NCI-H1417 treated with DMSO at 0.1 percent for 48 hours (cell line): ENCODE data around the gene DRC1.
A peak's percentile ranks its signal among the peaks of the same experiment; 100 is the strongest.

Experiments used
- DNase-seq: peaks from one replicate; lab custom pipeline; 2025; lab: John Stamatoyannopoulos, UW

The DRC1 gene

DNA sequence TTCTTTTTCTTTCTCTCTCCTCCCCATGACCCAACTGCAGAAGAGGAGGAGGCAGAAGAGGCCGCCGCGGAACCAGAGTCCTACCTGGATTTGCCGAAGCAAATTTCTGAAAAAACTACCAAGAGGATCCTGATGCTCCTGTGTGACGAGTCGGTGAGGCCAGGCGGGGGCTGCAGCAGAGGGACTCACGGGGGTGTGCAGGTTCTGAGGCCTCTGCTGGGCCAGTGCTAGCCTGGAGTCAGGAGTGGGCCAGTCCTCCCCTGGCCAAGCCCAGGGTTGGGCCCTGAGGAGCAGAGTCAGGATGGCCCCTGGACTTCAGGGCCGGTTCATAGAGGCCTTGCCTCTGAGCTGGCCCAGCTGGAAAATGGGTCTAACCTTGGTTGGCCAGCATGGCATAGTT lies 46.9 kb downstream of the DRC1 start:
- no peak for DNase-seq

DNA sequence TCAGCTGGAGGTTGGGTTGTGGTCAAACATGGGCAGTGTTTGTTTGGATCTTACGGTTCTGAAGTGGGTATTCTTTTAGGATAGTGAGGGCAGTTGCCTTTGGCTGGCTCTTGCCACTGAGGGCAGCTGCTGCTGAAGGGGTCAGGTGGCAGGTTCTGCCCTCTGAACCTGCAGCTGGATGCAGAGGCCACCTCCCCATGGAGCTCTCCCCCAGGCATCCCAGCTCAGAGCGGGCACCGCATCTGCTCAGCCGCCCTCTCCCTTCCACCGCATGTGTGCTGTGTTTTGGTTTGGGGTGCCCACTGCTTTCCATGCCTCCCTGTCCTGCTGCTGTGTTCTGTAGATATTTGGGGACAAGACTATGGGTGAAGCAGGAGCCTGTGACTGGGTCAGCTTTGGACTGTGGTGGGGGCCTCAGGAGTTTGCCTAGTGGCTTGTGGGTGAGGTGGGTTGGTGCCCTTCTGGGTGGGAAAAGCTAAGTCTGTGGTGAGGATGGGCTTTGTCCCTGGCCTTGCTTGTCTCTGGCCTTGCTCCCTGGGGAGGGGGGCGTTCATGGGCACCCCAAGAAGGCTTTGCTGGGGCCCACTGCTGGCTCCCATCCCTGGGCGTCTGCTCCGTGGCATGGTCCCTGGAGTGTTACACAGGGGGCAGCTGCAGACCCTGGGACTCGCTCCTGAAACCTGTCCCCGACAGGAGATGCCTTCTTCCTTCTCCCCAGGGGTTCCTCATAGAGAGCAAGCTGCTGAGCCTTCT lies 47.7 kb downstream of the DRC1 start:
- no peak for DNase-seq

GRCh38 chr2:26450031-26450635 lies 48.4 kb downstream of the DRC1 start:
- DNase-seq = no peak

DNA sequence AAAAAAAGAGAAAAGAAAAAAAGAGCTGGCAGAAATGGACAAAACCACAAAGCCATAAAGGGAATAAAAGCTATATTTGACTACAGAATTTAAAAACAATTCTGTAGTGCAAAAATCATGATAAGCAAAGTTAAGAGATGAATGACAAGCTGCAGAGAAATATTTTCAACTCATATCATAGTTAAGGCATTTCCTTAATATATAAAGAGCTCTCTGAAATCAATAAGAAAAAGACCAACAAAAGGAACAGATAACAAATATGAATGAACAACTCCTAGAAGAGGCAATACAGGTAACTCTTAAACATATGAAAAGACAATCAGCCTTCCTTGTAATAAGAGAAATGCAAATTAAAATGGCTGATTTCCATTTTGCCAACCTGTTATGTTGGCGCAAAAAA lies 50.0 kb downstream of the DRC1 start:
- no peak for DNase-seq

DNA sequence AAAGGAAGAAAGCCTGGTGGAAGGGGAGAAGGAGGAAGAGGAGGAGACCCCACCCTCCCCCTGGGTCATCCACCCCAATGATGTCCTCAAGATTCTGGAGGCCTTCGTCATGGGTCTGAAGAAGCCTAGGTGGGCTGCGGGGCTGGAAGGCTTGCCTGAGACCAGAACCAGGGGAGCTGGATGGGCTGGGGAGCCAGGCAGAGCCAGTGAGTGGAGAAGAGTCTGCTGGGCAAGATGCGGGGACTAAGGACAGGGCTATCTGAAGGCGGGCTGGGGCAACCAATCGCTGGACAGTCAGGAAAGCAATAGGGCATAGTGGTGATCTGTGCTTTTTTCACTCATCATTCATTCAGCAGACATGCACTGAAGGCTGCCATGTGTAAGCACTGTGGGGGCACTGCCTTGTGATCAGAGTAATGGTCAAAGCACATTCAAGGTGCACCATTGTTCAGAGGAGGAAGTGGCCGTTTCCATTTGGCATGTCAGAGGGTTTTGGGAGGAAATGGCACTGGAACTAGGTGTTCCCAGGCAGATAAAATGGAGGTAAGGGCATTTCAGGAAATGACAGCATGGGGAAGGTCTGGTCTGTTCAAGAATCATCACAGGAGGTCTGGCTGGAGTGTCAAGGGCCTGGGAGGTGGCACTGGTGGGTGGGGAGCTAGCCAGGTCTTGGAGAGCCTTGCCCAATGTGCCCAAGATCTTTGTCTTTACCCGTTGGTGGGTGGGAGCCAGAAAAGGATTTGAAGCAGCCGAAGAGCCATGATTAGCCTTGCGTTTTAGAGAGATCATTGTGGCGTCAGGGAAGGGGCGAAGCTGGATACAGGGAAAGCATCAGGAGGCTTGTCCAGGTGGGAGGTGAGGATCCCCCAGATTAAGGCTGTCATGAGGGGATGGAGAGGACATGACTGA lies 52.0 kb downstream of the DRC1 start:
- DNase-seq = no peak

GRCh38 chr2:26454561-26455001 lies 52.9 kb downstream of the DRC1 start:
- DNase-seq = no peak

DNA sequence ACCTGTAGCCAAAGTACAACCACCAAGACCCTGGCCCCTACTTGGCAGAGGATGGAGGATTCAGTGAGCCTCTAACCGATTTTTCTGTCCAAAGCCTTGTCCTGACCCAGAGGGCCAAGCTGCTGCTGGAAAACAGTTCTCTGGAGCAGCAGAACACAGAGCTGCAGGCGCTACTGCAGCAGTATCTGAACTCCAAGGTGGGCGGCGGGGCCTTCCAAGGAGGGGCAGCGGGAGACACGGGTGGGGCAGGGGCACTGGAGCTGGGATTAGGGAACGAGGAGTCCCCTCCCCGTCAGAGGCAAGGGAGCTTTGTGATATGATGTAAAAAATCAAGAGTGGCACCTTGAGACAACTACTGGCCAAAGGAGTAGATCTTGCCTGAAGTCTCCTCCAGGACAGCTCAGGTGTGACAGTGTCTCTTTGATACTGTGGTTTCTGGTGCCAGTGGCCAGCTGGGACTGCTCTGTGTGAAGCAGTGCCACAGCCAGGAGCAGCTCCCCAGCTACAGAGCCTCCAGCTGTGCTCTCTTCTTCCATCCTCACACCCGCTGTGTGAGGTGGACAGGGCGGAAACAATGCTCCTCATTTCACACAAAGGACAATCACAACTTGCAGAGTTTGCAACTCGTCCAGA lies 53.4 kb downstream of the DRC1 start:
- DNase-seq = no peak

DNA sequence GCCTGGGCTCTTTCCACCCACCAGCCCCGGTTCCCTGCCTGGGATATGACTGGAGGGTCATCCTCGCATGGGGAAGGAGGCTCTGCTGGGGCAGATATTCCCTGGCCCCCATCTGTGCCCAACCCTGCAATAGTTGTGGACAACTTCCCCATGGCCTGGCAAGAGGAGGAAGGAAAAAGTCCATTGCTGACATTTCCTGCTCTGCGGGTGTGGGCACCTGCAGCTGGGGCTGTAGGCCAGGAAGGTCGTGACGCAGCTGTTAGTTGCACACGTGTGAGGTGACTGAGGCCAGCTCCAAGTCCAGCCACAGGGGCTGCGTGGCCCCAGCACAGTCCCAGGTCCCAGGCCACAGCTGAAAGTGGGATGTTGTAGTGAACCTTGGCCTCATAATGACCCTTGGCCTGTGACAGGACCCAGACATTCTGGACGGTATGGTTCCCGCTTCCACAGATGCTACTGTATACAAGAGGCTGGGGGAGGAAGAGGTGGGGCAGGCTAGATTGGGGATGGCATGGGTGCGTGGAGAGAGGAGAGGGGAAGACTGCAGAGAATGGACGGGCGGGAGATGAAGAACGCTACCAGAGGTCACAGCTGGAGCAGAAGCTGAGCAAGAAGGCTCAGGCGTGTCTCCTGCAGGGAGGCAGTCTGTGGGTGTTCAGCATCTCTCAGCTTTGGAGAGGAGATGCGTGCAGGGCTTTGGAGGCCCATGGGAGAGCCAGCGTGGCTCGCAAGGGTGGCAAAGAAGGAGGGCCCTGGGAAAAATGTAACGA lies 54.1 kb downstream of the DRC1 start:
- no peak for DNase-seq

GRCh38 chr2:26456440-26457250 lies 54.9 kb downstream of the DRC1 start:
- DNase-seq = peak; percentile 4

DNA sequence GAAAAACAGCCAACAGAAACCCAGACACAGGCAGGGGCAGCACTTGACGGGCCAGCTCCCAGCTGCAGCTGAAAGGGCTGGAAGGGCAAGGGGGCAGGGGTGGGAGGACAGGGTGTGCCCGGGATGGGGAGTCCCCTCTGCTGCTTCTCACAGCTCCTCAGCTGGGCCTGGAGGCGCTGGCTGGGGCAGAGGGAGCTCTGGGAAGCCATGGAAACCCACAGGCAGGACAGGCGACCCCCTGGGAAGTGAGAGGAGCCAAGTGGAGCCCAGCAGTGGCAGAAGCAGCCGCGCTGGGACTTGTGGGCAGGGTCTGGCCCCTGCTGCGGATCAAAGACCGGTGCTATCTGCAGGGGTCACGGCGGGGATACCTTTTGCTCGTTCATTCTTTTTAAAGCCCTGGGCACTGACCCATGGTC lies 55.5 kb downstream of the DRC1 start:
- DNase-seq = no peak

GRCh38 chr2:26457695-26458364 lies 56.1 kb downstream of the DRC1 start:
- no peak for DNase-seq

DNA sequence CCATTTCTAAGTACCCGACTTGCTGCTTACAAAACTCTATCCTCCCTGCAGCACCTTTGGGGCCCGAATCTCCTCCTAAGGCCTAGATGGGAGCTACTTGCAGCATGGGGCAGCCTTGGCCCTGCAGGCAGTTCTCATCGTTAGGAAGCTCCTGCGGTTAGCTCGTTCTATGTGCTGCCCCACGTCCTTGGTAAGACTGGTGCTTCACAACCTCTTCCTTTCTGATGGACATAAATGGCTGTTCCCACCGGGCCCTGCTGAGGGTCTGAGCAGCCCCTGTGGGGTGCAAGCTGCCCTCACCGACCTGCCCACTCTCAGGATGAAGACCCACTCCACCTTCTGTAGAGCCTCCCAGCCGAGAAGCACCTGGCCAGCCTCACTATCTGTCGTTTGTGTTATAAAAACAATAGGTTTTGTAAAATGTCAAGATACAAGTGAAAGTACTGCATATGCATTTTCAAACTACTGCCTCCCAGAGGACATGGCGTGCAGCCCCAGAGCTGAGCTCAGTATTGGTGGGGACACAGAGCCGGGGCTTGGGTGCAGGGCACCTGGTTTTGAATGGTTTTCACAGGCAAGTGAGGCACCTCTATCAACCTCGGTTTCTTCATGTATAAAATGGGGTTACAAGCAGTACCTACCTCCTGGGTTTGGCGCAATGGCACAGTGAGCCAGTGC lies 56.8 kb downstream of the DRC1 start:
- DNase-seq = no peak

- DNase-seq = no peak
Measured at GRCh38 chr2:26459991-26460612, 58.4 kb downstream of the DRC1 start.

GRCh38 chr2:26460613-26461031 lies 58.9 kb downstream of the DRC1 start:
- no peak for DNase-seq

DNA sequence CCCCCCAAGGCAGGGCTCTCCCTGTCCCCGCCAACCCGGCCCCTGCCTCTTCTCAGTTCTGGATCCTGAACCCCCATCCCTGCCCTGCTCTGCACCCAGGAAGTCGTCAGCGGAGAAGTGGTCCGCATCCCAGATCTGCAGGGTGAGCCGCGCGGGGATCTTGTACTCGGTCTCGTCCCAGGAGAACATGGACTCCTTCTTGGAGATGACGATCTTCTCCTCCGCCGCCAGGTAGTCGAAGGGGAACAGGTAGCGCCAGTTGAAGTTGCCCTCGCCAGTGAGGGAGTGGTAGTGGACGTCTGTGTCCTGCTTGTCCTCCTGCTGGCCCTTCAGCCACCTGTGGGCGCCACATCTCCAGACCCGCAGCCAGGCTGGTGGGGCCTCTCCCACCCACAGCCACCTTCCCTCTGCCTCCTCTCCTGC lies 59.9 kb downstream of the DRC1 start:
- DNase-seq = no peak

GRCh38 chr2:26462100-26462499 lies 60.4 kb downstream of the DRC1 start:
- DNase-seq = no peak

DNA sequence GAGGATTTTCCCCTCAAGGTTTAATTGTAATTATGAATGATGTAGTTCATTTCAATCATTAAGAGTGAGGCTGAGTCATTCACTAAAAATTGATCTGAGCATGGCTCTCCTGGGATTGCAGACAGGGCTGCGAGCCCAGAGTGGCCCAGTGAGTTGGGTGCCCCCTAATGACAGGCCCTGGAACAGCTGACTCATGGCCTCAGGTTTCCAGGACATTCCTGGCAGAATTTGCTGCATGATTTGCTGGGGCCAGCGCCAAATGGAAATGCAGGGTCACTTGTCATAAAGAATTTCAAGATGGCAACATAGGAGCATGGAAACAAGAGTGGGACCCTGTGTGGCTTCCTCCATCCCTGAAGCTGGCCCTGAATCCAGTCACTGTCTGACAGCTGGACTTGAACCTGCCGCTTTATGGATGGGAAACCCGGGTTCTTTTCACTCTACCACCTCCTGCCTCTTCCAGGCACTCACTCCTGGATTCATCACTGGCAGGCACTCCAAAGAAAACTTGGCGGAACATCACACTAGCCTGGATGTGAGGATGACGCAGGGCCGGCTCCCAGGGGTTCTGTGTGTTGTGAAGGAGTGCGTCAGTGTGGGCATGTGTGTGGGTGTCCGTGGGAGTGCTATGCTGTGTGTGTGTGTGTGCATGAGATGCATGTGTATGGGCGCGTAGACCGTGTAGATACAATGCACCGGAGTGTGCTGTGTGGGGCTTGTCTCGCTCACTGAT lies 61.0 kb downstream of the DRC1 start:
- no peak for DNase-seq
